ENCODE measurements around the gene COQ8A. TPM values are rescaled to one million over a fixed set of nuclear protein-coding genes. Genes with fewer than 3 reads are reported as not detected.
"Not testable (repeated sequence)": the region's sequence is repeated elsewhere in the genome, so short reads cannot be mapped to it uniquely, and the experiment has no call there.

The COQ8A gene
- total RNA-seq, 1 donor from 2014 or later, result 294 TPM

GRCh38 chr1:226985839-226986463 is 45.9 kb downstream of the COQ8A start:
- DNase-seq, result no peak

GRCh38 chr1:226986496-226987178 is 46.5 kb downstream of the COQ8A start:
- DNase-seq, result no peak

- no peak for DNase-seq
These were observed 47.1 kb downstream of the COQ8A start for GRCh38 chr1:226987179-226987536.

GRCh38 chr1:226987623-226988333 is 47.7 kb downstream of the COQ8A start:
- no peak for DNase-seq

GRCh38 chr1:226988334-226988666 is 48.2 kb downstream of the COQ8A start:
- no peak for DNase-seq

GRCh38 chr1:226989085-226989920 is 49.2 kb downstream of the COQ8A start:
- no peak for DNase-seq

GRCh38 chr1:226990133-226990716 is 50.1 kb downstream of the COQ8A start:
- no peak for DNase-seq

DNA sequence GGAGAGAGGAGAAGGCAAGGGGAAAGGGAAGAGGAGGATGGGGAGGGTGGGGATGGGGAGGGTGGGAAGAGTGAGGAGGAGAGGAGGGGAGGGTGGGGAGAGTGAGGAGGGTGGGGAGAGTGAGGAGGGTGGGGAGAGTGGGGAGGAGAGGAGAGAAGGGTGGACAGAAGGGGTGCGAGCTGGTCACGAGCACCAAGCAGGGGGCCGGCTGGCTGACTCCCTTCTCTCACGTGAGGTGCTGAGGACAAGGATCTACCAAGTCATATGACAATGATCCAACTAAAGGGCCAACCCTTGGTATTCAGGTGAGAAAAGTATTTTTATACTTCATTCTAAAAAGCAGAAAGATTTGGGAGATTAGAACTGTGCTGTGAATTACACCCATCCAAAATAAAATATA is 51.8 kb downstream of the COQ8A start:
- no peak for DNase-seq

DNA sequence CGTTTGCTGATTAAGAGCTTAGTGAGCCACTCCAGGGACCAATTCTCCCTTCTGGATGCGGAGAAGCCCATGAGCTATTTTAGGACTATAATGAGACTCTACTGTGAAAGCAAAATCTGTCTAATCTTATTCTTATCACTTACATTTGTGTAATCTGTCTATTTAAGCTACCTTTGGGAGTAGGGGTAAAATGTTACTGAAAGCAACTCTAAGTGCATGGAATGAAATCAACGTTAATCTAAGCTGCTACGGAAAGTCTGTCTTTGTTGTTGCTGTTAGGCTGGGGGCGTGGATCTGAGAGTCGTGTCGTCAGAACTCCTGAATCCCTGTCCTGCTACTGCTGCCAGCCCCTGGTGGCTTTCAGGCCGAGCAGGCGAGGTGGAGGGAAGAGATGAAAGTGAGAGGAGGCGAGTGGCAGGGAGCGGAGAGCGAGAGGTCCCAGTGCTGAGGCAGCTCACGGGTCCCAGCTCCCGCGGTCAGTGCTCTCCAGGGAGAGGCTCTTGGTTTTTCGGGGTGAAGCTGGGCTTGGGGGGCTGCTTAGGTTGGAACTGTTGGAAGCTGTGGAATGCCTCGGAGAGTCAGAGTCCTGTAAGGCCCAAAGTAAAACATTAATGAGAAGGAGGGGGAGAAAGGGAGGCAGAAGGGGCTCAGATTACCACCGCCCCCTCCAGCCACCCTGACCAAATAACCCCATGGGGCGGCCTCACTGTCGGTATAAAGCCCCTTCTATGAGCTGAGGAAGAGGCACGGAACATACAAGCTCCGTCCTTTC is 53.9 kb downstream of the COQ8A start:
- no peak for DNase-seq

GRCh38 chr1:226994586-226995364 is 54.7 kb downstream of the COQ8A start:
- DNase-seq, result no peak

DNA sequence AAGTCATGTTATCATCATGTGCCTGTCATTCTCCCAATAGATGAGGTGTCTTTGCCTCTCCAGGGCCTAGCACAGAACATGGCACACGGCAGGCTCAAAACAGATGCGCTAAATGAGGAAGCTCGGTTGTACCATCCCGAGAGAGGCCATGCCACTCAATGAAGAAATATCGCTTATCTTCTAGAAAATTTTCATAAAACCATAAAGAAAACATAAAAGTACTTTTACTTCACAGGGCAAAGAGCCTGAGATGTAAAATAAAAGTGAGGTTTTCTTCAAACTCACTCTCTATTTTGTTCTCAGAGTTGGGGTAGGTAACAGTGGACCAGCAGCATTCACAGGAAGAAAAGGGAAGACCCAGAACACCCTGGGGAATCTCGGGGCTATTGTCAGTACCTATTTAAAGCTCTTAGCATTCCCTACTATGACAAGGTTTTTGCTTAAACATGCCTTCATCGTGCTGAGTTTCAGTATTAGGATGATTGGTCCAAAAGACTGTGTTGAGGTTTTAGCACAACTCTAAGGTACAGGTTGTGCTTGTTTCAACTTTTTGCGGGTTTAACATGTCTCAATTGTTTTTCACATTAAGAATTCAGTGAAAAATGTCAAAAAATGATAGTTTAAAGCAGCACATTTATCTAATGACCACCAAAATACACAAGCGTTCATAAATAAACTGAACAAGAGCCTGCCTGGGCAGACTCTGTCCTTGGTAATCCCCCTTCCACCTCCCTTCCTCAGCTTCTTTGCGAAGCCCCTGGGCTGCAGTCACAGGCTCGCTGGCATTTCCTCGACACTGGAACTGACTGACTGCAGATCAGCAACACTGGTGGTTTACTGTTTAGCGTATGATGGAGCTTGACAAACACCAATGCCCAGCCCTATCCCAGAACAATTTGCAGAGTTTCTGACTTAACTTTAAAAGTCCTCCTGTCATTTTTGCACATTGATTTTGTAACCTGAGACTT is 55.6 kb downstream of the COQ8A start:
- DNase-seq, result no peak

DNA sequence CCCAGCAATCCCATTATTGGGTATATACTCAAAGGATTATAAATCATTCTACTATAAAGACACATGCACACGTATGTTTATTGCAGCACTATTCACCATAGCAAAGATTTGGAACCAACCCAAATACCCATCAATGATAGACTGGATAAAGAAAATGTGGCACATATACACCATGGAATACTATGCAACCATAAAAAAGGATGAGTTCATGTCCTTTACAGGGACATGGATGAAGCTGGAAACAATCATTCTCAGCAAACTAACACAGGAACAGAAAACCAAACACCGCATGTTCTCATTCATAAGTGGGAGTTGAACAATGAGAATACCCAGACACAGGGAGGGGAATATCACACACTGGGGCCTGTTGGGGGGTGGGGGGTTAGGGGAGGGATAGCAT is 59.5 kb downstream of the COQ8A start:
- DNase-seq, result not testable (repeated sequence)

- DNase-seq, result no peak
These were observed 62.5 kb downstream of the COQ8A start for GRCh38 chr1:227002531-227003049.

GRCh38 chr1:227003165-227003564 is 63.1 kb downstream of the COQ8A start:
- DNase-seq, result no peak

- no peak for DNase-seq
These were observed 64.7 kb downstream of the COQ8A start for GRCh38 chr1:227004796-227005195.

- no peak for DNase-seq
These were observed 66.2 kb downstream of the COQ8A start for GRCh38 chr1:227006226-227006796.

DNA sequence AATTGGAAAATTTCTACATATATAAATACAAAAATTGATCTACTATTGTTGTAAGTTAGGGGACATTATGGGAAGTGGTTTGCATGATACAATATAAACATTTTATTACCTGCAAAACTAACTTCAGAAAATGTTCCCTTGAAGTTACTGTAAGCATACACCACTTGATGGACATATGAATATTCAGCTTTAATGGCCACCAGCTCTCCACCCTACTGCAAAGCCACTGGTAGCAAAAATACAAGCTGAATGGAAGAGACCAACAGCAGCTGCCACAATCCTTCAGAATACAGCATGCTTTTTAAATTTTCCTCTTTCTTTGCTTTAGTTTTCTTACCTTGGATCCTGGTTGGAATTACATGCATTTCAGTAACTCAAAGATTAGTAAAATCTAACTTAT is 69.8 kb downstream of the COQ8A start:
- DNase-seq, result no peak

- DNase-seq, result no peak
These were observed 70.6 kb downstream of the COQ8A start for GRCh38 chr1:227010645-227011044.

DNA sequence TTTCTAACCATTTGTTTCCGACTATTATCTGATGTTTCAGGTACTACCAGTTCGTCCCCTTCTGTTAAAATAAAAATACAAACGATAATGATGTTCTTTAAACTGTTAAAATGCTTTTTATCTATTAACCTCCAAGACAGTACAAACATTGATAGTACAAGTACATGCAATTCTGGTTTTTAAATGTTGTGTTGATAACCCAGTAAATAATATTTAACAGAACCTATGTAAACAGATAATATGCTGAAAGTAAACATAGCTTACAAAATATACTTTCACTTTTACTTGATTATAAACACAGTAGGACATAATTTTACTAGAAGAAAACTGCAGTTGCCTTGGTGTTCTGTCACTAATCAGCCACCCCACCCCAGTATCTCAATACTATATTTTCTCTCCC is 76.9 kb downstream of the COQ8A start:
- no peak for DNase-seq

Measured in tongue (tissue), 2 donors.